Measurements from ENCODE around the gene KHSRP.

Gene KHSRP, protein sequence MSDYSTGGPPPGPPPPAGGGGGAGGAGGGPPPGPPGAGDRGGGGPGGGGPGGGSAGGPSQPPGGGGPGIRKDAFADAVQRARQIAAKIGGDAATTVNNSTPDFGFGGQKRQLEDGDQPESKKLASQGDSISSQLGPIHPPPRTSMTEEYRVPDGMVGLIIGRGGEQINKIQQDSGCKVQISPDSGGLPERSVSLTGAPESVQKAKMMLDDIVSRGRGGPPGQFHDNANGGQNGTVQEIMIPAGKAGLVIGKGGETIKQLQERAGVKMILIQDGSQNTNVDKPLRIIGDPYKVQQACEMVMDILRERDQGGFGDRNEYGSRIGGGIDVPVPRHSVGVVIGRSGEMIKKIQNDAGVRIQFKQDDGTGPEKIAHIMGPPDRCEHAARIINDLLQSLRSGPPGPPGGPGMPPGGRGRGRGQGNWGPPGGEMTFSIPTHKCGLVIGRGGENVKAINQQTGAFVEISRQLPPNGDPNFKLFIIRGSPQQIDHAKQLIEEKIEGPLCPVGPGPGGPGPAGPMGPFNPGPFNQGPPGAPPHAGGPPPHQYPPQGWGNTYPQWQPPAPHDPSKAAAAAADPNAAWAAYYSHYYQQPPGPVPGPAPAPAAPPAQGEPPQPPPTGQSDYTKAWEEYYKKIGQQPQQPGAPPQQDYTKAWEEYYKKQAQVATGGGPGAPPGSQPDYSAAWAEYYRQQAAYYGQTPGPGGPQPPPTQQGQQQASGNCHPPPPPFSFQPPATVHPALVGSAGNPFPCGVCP

DNA sequence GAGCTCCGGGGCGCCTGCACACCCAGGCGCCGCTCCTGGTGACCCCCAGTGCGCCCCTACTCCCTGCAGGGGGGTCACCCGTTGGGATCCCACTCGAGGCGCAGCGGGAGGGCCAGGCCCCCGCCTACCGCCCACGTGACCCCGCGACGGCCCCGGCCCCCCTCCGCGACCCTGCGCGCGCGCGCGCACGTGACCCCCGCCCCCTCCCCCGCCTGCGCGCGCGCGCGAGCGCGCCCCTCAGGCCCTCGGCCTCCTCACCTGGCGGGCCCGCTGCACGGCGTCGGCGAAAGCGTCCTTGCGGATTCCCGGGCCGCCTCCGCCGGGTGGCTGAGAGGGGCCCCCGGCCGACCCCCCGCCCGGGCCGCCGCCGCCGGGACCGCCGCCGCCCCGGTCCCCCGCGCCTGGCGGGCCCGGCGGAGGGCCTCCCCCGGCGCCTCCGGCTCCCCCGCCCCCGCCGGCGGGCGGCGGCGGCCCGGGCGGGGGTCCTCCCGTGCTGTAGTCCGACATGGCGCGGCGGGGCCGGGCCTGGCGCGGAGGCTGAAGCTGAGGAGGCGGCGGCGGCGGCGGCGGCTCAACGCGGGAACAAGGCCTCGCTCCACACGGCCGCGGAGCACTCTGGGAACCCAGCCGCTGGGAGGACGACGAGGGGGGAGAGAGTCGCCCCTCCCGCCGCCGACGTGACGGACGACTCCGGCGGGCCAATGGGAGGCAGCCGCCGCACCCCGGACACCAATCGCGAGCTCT, at the start of gene KHSRP:
TSS of gene KHSRP (minus strand) at position 617 of the 744 bp plus-strand sequence. CDS start at position 507, 110 bp downstream.
- in situ Hi-C loops (cut with HindIII; ENCODE audit: low sequenced_read_pairs): no loop called here

DNA sequence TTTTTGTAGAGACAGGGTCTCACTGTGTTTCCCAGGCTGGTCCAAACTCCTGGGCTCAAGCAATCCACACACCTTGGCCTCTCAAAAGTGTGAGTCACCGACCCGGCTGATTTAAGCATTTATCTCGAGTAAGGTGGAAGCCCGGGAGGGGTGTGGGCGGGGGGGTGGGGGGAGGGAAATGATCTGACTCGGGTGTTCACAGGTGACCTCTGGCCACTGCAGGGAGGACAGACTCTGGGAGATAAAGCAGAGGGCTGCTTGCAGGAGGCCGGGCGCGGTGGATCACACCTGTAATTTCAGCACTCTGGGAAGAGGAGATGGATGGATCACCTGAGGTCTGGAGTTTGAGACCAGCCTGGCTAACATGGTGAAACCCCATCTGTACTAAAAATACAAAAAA, 49.0 kb upstream of the KHSRP start:
- in situ Hi-C loops (cut with HindIII; ENCODE audit: low sequenced_read_pairs): no loop called here

DNA sequence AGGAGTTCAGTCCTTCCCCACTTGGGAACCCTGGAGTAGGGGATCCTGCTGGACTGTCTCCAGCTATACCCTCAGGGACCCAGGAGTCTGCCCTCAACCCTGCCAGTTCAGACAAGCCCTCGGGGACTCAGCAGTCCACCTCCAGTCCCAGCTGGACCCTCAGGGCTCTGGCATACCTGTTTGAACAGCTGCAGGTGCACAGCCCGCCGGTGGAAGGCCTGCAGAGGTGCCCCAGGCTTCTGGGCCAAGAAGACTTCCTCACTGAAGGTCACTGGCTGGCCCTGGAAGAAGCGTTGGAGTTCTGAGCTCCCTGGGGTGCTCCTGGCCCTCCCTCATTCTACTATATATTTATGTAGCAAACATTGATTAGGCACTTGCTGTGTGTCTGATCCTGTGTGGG, 48.1 kb upstream of the KHSRP start:
- in situ Hi-C loops (cut with HindIII; ENCODE audit: low sequenced_read_pairs): no loop called here

DNA sequence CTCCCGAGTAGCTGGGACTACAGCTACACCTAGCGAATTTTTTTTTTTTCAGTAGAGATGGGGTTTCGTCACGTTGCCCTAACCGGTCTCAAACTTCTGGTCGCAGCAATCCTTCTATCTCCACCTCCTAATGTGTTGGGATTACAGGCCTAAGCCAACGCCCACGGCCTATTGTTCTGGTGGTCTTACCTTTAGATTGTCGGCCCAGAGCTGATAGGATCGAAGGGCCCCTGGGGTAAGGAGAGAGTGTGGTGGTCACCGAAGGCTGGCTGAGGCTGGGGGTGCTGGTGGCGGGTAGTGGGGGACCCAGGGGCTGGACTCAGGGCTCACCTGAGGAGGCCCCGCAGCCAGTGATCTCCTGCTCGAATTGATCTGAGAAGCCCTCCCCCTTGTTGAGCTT, 46.5 kb upstream of the KHSRP start:
- in situ Hi-C loops (cut with HindIII; ENCODE audit: low sequenced_read_pairs): no loop called here

DNA sequence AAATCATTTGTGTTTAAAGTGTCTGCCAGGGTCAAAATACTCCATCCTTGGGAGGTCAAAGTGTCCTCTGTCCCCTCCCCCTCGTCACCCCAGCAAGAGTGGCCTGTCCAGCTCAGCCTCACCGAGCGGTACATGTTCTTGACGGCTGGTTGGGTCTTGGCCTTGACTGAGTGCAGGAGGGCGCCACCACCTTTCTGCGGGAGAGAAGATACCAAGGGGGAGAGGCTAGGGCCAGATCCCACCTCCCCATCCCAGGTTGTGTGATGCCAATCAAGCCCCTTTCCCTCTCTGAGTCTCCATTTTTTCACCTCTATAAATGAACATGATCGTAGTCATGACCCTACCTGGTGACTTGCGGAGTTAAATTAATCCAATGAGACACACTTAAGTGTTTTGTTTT, 45.6 kb upstream of the KHSRP start:
- in situ Hi-C loops (cut with HindIII; ENCODE audit: low sequenced_read_pairs): no loop called here

DNA sequence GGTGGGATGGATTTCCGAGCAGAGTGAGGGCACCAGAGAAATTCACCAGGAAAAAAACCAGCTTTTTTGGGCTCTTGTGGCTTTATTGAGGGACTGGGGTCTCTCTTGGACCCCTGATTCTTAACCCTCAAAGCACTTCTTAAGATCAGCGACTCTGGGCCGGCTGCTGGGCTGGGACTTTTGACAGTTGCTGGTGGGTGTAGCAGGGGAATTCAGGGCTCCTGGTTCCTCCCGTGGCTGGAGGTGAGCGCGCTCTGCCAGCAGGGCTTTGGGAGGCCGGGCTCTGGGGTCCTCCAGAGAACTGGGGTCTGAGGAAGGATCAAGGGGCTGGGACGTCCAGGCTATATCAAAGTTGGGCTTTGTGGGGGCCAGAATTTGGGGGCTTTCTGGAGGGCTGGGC, 42.8 kb upstream of the KHSRP start:
- in situ Hi-C loops (cut with HindIII; ENCODE audit: low sequenced_read_pairs): loop anchor here (10.0 kb wide), 1 partner anchor 367 kb away; no protein-coding TSS in a partner anchor

DNA sequence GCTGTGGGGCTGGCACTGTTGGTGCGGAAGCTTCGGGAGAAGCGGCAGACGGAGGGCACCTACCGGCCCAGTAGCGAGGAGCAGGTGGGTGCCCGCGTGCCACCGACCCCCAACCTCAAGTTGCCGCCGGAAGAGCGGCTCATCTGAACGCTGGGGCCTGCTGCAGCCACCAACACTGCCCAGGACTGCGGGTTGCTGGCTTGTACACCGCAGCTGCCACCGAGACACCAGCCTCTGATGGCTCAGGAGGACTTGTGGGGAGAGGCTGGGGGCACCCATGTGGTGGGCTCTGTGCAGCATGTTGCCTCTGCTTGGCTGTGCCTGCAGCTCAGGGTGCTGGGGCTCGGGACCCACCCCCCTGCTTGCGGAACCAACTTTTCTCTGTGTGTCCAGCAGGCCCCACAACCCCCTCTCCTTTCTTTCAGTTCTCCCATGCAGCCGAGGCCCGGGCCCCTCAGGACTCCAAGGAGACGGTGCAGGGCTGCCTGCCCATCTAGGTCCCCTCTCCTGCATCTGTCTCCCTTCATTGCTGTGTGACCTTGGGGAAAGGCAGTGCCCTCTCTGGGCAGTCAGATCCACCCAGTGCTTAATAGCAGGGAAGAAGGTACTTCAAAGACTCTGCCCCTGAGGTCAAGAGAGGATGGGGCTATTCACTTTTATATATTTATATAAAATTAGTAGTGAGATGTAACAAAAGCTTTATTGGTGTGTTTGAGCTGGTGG, 42.1 kb upstream of the KHSRP start:
- in situ Hi-C loops (cut with HindIII; ENCODE audit: low sequenced_read_pairs): loop anchor here (10.0 kb wide), 1 partner anchor 368 kb away; no protein-coding TSS in a partner anchor

DNA sequence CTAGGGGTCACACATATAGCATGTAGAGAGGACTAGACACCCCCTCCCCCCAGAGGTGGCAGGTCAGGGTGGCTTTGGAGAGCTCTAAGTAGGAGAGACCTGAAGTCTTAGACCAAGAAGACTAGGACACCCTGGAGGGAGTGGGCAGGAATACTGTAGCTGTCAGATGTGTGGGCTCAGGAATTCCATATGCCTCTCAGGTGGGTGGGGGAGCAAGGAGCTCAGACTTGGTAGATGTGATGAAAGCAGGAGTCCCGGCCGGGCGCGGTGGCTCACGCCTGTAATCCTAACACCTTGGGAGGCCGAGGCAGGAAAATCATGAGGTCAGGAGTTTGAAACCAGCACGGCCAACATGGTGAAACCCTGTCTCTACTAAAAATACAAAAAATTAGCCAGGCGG, 41.1 kb upstream of the KHSRP start:
- in situ Hi-C loops (cut with HindIII; ENCODE audit: low sequenced_read_pairs): loop anchor here (10.0 kb wide), 1 partner anchor 369 kb away; no protein-coding TSS in a partner anchor

DNA sequence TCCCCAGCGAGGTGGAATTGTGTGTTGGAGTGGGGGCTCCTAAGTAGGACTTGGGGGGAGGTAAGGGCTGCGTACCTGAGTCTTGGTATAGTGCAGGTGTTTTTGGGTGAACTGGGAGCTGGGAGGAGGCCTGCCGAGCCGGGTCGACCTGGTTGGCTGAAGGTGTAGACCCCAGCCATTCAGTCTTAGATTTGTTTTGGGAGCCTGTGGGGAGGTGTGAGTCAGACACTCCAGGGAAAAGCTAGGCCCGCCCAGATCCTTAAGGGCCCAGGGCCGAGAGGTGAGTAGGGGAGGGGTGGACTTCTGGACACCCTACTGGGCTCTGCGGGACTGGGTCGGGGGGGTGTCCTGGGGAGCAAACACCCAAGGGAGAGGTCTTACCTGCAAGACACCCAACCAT, 40.4 kb upstream of the KHSRP start:
- in situ Hi-C loops (cut with HindIII; ENCODE audit: low sequenced_read_pairs): loop anchor here (10.0 kb wide), 1 partner anchor 370 kb away; no protein-coding TSS in a partner anchor

DNA sequence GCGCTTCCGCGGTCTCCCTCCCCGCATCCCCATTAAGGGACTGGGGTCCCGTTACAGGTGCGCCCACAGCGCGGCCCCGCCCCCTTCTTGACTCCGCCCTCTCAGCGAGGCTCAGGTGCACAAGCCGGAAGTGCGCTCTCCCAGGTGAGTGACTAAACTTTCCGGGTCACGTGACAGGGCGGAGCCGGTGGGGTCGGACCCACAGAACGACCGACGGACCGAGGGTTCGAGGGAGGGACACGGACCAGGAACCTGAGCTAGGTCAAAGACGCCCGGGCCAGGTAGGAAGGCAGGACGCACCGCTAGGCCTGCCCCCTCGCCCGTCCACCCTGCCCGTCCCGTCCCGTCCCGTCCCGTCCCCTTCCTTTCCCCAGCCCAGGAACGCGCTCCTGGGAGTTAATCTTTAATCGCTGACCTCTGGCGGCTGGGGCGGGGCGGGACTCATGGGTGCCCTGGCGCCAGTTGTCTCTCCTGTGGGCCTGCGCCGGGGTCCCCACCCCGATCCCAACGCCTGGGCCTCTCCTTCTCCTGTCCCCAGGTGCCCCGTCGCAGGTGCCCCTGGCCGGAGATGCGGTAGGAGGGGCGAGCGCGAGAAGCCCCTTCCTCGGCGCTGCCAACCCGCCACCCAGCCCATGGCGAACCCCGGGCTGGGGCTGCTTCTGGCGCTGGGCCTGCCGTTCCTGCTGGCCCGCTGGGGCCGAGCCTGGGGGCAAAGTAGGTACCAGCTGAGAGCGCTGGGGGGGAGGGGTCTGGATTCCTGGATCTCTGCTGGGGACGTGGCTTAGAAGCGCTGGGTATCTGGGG, 39.7 kb upstream of the KHSRP start, which contains the start of gene CRB3:
TSS of gene CRB3 (plus strand) at position 202 of the 804 bp plus-strand sequence. CDS start at position 633, 431 bp downstream.
- in situ Hi-C loops (cut with HindIII; ENCODE audit: low sequenced_read_pairs): loop anchor here (10.0 kb wide), 1 partner anchor 371 kb away; no protein-coding TSS in a partner anchor

DNA sequence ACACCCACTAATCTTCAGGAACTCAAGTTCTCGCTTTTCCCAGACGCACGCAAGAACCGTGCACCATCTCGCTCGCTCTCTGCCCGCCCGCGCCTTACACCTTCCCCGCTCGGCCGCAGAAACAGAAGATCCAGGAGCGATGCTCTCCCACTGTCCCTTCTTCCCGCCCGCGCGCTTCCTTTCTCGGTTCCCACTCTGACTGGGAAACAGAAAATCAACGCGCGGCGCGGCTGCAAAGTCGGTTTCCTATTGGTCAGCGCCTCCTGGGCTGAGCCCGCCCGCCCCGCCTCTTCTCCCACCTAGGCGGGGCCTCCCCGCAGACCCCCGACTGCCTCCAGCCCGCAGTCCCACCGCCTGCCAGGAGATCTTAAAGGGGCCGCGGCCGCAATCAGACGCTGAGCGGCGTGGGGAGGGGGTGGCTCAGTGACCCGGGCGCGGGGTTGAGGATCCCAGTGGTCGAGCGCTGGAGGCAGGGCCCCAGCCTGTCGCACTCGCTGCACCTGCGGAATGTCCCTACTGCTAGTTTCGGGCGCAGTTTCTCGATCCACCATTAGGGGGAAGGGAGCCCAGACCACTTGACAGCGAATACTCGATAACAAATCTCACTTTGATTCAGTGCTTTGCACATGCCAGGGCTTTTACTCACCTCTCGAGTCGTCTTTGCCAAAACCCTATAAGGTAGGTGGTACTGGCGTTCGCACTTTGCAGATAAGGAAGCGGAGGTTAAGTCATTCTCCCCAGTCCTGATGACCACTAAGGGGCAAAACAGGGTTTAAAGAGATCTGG, 35.7 kb upstream of the KHSRP start:
- in situ Hi-C loops (cut with HindIII; ENCODE audit: low sequenced_read_pairs): loop anchor here (10.0 kb wide), 1 partner anchor 375 kb away; no protein-coding TSS in a partner anchor

DNA sequence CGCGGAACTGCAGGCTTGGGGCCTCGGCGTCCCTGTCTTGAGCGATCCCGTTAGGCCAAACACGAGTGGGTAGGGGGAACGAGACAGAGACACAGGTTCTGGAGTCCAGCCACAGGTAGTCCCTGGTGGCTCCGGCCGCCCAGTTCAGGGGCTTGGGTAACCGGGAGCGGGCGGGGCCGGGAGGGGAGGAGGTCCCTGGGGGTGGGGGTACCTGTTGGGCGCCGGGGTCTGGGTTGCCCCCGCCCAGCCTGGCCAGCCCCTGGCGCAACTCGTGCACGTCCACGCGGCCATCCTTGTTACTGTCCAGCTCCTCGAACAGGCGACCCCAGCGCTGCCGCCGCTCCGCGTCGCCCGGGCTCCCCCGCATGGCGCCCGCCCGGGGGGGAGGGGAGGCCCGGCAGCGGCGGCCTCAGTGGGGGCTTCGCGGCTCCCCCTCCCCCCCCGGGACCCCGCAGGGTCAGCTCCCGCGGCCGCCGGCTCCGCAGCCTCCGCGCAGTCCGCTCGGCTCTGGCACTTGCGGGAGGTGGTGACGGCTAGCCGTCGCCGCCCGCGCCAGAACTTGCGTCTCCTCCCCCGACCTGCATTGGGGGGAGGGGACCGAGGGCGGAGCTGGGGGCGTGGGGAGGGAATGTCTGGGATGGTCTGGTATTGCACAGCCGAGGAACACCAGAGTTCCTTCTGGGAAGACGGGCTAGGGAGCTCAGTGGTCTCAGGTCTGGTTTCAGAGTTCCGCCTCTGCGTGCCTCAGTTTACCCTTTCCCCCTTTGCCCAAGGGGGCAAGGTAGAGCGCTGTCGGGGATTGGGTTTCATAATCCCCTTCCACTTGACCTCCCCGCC, 34.9 kb upstream of the KHSRP start, which contains the start of gene SLC25A23:
TSS of gene SLC25A23 (minus strand) at position 531 of the 837 bp plus-strand sequence. CDS start at position 367, 164 bp downstream.
- in situ Hi-C loops (cut with HindIII; ENCODE audit: low sequenced_read_pairs): loop anchor here (10.0 kb wide), 1 partner anchor 375 kb away; no protein-coding TSS in a partner anchor

DNA sequence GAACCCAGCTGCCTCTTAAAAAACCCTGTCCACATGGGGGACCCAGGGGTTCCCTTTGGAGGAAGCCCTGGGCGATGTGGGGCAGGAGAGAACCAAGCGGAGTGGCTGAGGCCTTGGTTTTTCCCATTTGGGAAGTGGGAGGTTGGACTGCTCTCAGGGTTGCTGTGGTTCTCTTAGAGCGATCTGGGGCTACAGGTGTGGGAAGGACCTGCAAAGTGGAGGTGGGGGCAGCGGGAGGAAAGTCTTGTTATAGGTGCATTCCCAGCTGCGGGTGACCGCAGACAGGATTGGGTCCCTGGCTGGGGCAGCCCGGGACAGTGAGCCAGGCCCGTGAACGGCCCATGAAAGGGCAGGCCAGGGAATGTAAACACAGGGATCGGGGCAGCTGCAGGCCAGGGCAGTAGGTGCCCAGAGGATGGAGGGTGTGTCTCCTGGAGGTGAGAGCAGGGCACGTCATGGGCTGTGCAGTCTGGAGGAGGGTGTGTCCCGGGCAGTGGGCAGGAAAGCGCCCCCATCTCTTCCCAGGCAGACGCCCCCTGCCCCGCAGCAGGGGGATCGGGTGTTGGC, 34.2 kb upstream of the KHSRP start:
- in situ Hi-C loops (cut with HindIII; ENCODE audit: low sequenced_read_pairs): no loop called here

DNA sequence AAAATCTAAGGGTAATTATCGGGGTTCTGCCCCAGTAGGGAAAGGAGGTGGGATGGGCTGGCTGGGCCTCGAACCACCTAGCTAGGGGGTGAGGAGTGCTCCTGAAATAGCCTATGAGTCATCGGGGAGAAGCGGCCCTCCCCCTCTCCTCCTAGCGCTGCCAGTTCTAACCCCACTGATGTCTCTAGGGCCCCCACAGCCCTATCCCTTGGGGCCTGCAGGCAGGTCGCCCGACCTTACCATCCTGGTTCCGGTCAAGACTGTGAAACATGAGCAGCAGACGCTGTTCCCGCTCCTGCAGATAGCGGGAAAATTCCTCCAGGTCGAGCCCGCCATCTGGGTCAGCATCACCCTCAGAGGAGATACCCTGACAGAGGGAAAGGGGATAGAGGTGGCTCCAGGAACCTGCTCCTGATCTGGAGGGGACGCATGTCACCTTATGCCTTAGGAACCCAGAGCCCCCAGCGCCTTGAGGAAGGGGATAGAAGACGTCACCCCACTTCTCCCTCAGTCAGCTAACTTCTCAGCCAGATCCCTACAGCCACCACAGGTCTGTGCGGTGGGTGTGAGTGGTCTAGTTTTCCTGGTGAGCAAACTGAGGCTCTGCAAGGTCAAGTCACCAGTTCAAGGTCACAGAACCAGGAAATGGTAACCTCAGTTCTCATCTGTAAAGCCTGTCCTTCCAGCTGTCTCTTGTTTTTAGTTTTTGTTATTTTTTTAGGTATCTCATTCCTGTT, 33.5 kb upstream of the KHSRP start:
- in situ Hi-C loops (cut with HindIII; ENCODE audit: low sequenced_read_pairs): no loop called here

DNA sequence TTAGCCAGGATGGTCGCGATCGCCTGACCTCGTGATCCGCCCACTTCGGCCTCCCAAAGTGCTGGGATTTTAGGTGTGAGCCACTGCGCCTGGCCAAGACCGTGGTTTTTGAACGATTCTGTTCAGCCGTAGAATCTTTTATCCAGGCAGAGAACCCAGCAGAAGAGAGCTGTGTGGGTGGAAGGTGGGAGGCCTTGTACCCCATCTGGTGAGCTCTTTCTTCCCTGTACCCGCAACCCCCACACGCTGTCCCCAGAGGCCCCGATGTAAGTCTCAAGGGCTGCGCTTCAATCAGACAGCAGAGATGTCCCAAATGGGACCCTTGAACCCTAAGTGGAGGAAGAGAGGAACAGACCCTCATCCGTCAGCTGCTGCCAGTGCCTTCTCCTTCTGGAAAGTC, 31.3 kb upstream of the KHSRP start:
- in situ Hi-C loops (cut with HindIII; ENCODE audit: low sequenced_read_pairs): no loop called here

DNA sequence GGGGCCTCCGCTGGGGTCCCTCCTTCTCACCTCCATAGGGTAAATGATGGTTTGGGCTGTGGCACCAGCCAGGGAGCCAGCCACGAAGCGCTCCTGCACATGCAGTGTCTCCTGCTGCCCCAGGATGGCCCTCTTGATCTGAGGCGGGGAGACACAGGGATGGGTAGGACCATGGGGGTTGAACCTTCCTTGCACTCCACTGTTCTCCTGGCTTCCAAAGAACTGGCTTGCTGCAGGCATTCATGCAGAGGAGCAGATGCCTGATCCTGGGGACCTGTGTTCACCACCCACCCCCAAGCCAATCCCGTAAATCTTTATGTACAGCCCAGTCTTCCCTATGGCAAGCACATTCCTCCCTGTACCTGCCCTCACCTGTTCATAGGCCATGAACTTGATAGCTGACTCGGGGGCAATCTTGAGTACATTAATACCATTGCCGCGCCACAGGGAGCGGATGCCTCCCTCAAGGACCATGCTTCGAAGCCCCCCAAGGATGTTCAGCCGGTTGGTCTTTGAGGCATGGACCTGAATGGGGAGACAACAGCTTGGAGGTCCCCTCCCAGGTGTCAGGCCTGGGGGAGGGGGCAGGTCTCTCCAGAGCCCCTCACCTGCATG, 29.4 kb upstream of the KHSRP start:
- in situ Hi-C loops (cut with HindIII; ENCODE audit: low sequenced_read_pairs): no loop called here

All from endothelial cell of hepatic sinusoid (primary cell).